Neural cell (in vitro differentiated cells): ENCODE results near the gene APBB2. TPM values are rescaled to one million over a fixed set of nuclear protein-coding genes. Genes with fewer than 3 reads are reported as not detected.

Source experiments
- H2AFZ ChIP-seq: fragments of 200-600, 300-800 bp; sonication (generic), shearing (Covaris generic); 2 replicates; pipeline ENCODE4 v1.6.0; 2014; ENCODE audit warnings: low read depth, mild to moderate bottlenecking, antibody characterized with exemption, low read length, moderate library complexity
- H3F3A ChIP-seq: fragments of 200-600 bp; shearing (Covaris generic); 2 replicates; pipeline ENCODE4 v1.6.1; 2016; ENCODE audit warnings: mild to moderate bottlenecking, moderate library complexity, mixed read lengths, antibody characterized with exemption, low read length; ENCODE audit not compliant: insufficient read depth, poor library complexity, severe bottlenecking
- H3K27ac ChIP-seq: fragments of 200-600, 300-800 bp; sonication (generic), shearing (Covaris generic); 2 replicates; pipeline ENCODE4 v1.5.1; 2014; ENCODE audit warnings: mild to moderate bottlenecking, low read length, moderate library complexity
- H3K27me3 ChIP-seq: fragments of 300-800, 200-600 bp; sonication (generic), shearing (Covaris generic); 2 replicates; pipeline ENCODE4 v1.6.0; 2014; ENCODE audit warnings: mild to moderate bottlenecking, low read depth, low read length, moderate library complexity; ENCODE audit not compliant: insufficient read depth
- H3K36me3 ChIP-seq: fragments of 300-800, 200-600 bp; sonication (generic), shearing (Covaris generic); 2 replicates; pipeline ENCODE4 v1.5.1; 2014; ENCODE audit warnings: mild to moderate bottlenecking, antibody characterized with exemption, low read length, moderate library complexity; ENCODE audit not compliant: insufficient read depth
- H3K4me2 ChIP-seq: fragments of 300-800, 200-600 bp; sonication (generic), shearing (Covaris generic); 2 replicates; pipeline ENCODE4 v1.6.0; 2014; ENCODE audit warnings: mild to moderate bottlenecking, low read length
- H3K4me3 ChIP-seq: fragments of 300-800, 200-600 bp; sonication (generic), shearing (Covaris generic); 2 replicates; pipeline ENCODE4 v1.5.1; 2014; ENCODE audit warnings: mild to moderate bottlenecking, low read length, moderate library complexity
- H3K79me2 ChIP-seq: fragments of 200-600 bp; shearing (Covaris generic); replicated peaks from 2 replicates; pipeline ENCODE4 v1.6.0; 2014; ENCODE audit warnings: mild to moderate bottlenecking, low read length, moderate library complexity; ENCODE audit not compliant: insufficient read depth
- H3K9ac ChIP-seq: fragments of 300-800, 200-600 bp; sonication (generic), shearing (Covaris generic); 2 replicates; pipeline ENCODE4 v1.6.1; 2016; ENCODE audit warnings: mild to moderate bottlenecking, low read length, mixed read lengths
- H3K9me2 ChIP-seq: fragments of 200-600 bp; shearing (Covaris generic); 2 replicates; pipeline ENCODE4 v1.6.1; 2016; ENCODE audit warnings: mild to moderate bottlenecking, low read length, mixed read lengths; ENCODE audit not compliant: insufficient read depth
- H3K9me3 ChIP-seq: fragments of 200-600, 300-800 bp; sonication (generic), shearing (Covaris generic); 2 replicates; pipeline ENCODE4 v1.6.1; 2016; ENCODE audit warnings: mild to moderate bottlenecking, mixed run types, low read length, moderate library complexity, mixed read lengths
- H4K20me1 ChIP-seq: fragments of 200-600 bp; shearing (Covaris generic); 2 replicates; pipeline ENCODE4 v1.6.1; 2016; ENCODE audit warnings: mild to moderate bottlenecking, mixed run types; ENCODE audit not compliant: insufficient read depth
- CTCF ChIP-seq: fragments of 450-650 bp; IDR thresholded peaks from 2 replicates; pipeline ENCODE4 v1.5.1; 2014; ENCODE audit warnings: antibody characterized with exemption, mild to moderate bottlenecking, moderate library complexity; ENCODE audit not compliant: poor library complexity, severe bottlenecking
- EP300 ChIP-seq: fragments of 450-650 bp; conservative IDR thresholded peaks from 2 replicates; pipeline ENCODE4 v1.6.1; 2014; ENCODE audit warnings: antibody characterized with exemption, mild to moderate bottlenecking, moderate library complexity; ENCODE audit not compliant: poor library complexity, severe bottlenecking
- EZH2 ChIP-seq: fragments of 200-600, 300-800 bp; shearing (Covaris generic), sonication (generic); IDR thresholded peaks from 2 replicates; pipeline ENCODE4 v1.6.1; 2014; ENCODE audit warnings: antibody characterized with exemption, low read length, borderline replicate concordance, mild to moderate bottlenecking; ENCODE audit not compliant: insufficient read depth, poor library complexity, severe bottlenecking
- MXI1 ChIP-seq: fragments of 450-650 bp; conservative IDR thresholded peaks from 2 replicates; pipeline ENCODE4 v1.6.1; 2014; ENCODE audit warnings: antibody characterized with exemption, mild to moderate bottlenecking; ENCODE audit not compliant: poor library complexity, severe bottlenecking
- POLR2AphosphoS5 ChIP-seq: IDR thresholded peaks from 2 replicates; pipeline ENCODE4 v1.6.1; 2012
- RAD21 ChIP-seq: fragments of 450-650 bp; conservative IDR thresholded peaks from 2 replicates; pipeline ENCODE4 v1.6.1; 2014; ENCODE audit warnings: antibody characterized with exemption, mild to moderate bottlenecking, moderate library complexity
- REST ChIP-seq: IDR thresholded peaks from 2 replicates; pipeline ENCODE4 v1.6.1; 2012; ENCODE audit warnings: borderline replicate concordance
- SMC3 ChIP-seq: fragments of 450-650 bp; conservative IDR thresholded peaks from 2 replicates; pipeline ENCODE4 v1.6.1; 2014; ENCODE audit warnings: antibody characterized with exemption, mild to moderate bottlenecking, moderate library complexity; ENCODE audit not compliant: poor library complexity
- TAF1 ChIP-seq: IDR thresholded peaks from 2 replicates; pipeline ENCODE4 v1.6.1; 2012; ENCODE audit warnings: low read depth
- polyA plus RNA-seq: library from polyadenylated mRNA; depleted of rRNA; stranded (reverse); fragments of >200 nt; gene quantifications from 2 replicates; pipeline ENCODE4 v1.2.3, GENCODE V29; 2014

The APBB2 gene
- polyA plus RNA-seq, 1 donor from 2014 or later: 41.9 TPM

GRCh38 chr4:40800064-40800463 is 414.3 kb downstream of the APBB2 start:
- Histone ChIP-seq H3K27ac (no peak overlapping the region), H3K9me3 (no peaks in the 10 kb centered on the region), H3K79me2 (no peaks in the 10 kb centered on the region), H3K9me2 (no peaks in the 10 kb centered on the region), H3K36me3 (no peaks in the 10 kb centered on the region), H4K20me1 (no peaks in the 10 kb centered on the region), H3K4me2 (no peak overlapping the region), H2AFZ (no peak overlapping the region), H3K27me3 (no peaks in the 10 kb centered on the region), H3K9ac (no peak overlapping the region), H3K4me3 (no peak overlapping the region), H3F3A (no peaks in the 10 kb centered on the region)
- TF ChIP-seq RAD21 (no peak), POLR2AphosphoS5 (no peak)

- Histone ChIP-seq H4K20me1 (no peaks in the 10 kb centered on the region), H2AFZ (no peak overlapping the region), H3K9ac (no peak overlapping the region), H3K9me2 (no peaks in the 10 kb centered on the region), H3K36me3 (no peaks in the 10 kb centered on the region), H3K4me2 (no peak overlapping the region), H3K9me3 (no peaks in the 10 kb centered on the region), H3K27ac (no peak overlapping the region), H3K4me3 (no peak overlapping the region), H3K79me2 (no peaks in the 10 kb centered on the region), H3F3A (no peaks in the 10 kb centered on the region), H3K27me3 (no peaks in the 10 kb centered on the region)
- TF ChIP-seq RAD21 (no peak), SMC3 (no peak), MXI1 (no peak), EP300 (no peak), CTCF (no peak), TAF1 (no peak), REST (no peak), EZH2 (no peak), POLR2AphosphoS5 (no peak)
Observed at GRCh38 chr4:40789771-40790170, 424.6 kb downstream of the APBB2 start.

GRCh38 chr4:40789031-40789430 is 425.3 kb downstream of the APBB2 start:
- Histone ChIP-seq H3K4me3 (no peak overlapping the region), H3K4me2 (no peak overlapping the region), H3K27me3 (no peaks in the 10 kb centered on the region), H3K36me3 (no peaks in the 10 kb centered on the region), H3K27ac (no peak overlapping the region), H3K79me2 (no peaks in the 10 kb centered on the region), H4K20me1 (no peaks in the 10 kb centered on the region), H3K9ac (no peak overlapping the region), H3K9me3 (no peaks in the 10 kb centered on the region), H3K9me2 (no peaks in the 10 kb centered on the region), H2AFZ (no peak overlapping the region), H3F3A (no peaks in the 10 kb centered on the region)
- no peak for TF ChIP-seq REST
- TF ChIP-seq SMC3: no peak
- TF ChIP-seq POLR2AphosphoS5: no peak
- TF ChIP-seq MXI1: no peak
- no peak for TF ChIP-seq RAD21
- no peak for TF ChIP-seq TAF1
- no peak for TF ChIP-seq CTCF
- TF ChIP-seq EP300: no peak
- no peak for TF ChIP-seq EZH2
